HEK293 (cell line): ENCODE data around the gene ZNF775.

Experiments
- CTCF ChIP-seq: fragments of 450-650 bp; formaldehyde crosslinking; IDR thresholded peaks from 2 replicates; pipeline ENCODE4 v1.5.1; 2016; ENCODE audit warnings: missing biosample characterization, missing genetic modification characterization
- YY1 ChIP-seq: fragments of 450-650 bp; formaldehyde crosslinking; IDR thresholded peaks from 2 replicates; pipeline ENCODE4 v1.5.1; 2018; ENCODE audit warnings: missing biosample characterization, missing genetic modification characterization
- ZBTB20 ChIP-seq: fragments of 450-650 bp; formaldehyde crosslinking; IDR thresholded peaks from 2 replicates; pipeline ENCODE4 v1.5.1; 2016; ENCODE audit warnings: missing biosample characterization, missing genetic modification characterization
- ZFHX2 ChIP-seq: fragments of 450-650 bp; formaldehyde crosslinking; conservative IDR thresholded peaks from 2 replicates; pipeline ENCODE4 v1.5.1; 2016; ENCODE audit warnings: missing biosample characterization, missing genetic modification characterization
- ZNF140 ChIP-seq: fragments of 450-650 bp; formaldehyde crosslinking; IDR thresholded peaks from 2 replicates; pipeline ENCODE4 v1.5.1; 2016; ENCODE audit warnings: missing biosample characterization, missing genetic modification characterization
- ZNF169 ChIP-seq: fragments of 450-650 bp; formaldehyde crosslinking; IDR thresholded peaks from 2 replicates; pipeline ENCODE4 v1.5.1; 2016; ENCODE audit warnings: missing biosample characterization, missing genetic modification characterization
- ZNF274 ChIP-seq, 2 experiments: fragments of 200-500 bp in 1 of 2; fragments of 450-650 bp in 1 of 2; sonication (Bioruptor generic) in 1 of 2; formaldehyde crosslinking in 1 of 2; IDR thresholded peaks; 2 replicates each; pipeline versions ENCODE4 v1.5.1 to v1.6.1; 2014 to 2016; ENCODE audit warnings: borderline replicate concordance in 1 of 2, inconsistent platforms in 1 of 2, low read length in 1 of 2, missing biosample characterization in 1 of 2, missing genetic modification characterization in 1 of 2
- ZNF292 ChIP-seq: fragments of 450-650 bp; formaldehyde crosslinking; IDR thresholded peaks from 2 replicates; pipeline ENCODE4 v1.5.1; 2016; ENCODE audit warnings: low read depth, missing biosample characterization, missing genetic modification characterization, borderline replicate concordance
- ZNF324 ChIP-seq: fragments of 450-650 bp; formaldehyde crosslinking; IDR thresholded peaks from 2 replicates; pipeline ENCODE4 v1.5.1; 2016; ENCODE audit warnings: missing biosample characterization, missing genetic modification characterization
- ZNF747 ChIP-seq: fragments of 450-650 bp; formaldehyde crosslinking; IDR thresholded peaks from 2 replicates; pipeline ENCODE4 v1.5.1; 2016; ENCODE audit warnings: missing biosample characterization, missing genetic modification characterization
- ZNF768 ChIP-seq: fragments of 450-650 bp; formaldehyde crosslinking; IDR thresholded peaks from 2 replicates; pipeline ENCODE4 v1.5.1; 2018; ENCODE audit warnings: missing biosample characterization, mild to moderate bottlenecking, missing genetic modification characterization
- ZNF777 ChIP-seq: fragments of 450-650 bp; formaldehyde crosslinking; IDR thresholded peaks from 2 replicates; pipeline ENCODE4 v1.5.1; 2017; ENCODE audit warnings: missing biosample characterization, missing genetic modification characterization, borderline replicate concordance
- TF ChIP-seq, protein P1 (sequence below): fragments of 450-650 bp; formaldehyde crosslinking; IDR thresholded peaks from 2 replicates; pipeline ENCODE4 v1.5.0; 2017; ENCODE audit warnings: missing biosample characterization, missing genetic modification characterization, borderline replicate concordance
- TF ChIP-seq, protein P2 (sequence below): fragments of 450-650 bp; formaldehyde crosslinking; IDR thresholded peaks from 2 replicates; pipeline ENCODE4 v1.5.1; 2016; ENCODE audit warnings: missing biosample characterization, missing genetic modification characterization

- TF ChIP-seq ZNF292 (tag by site-specific recombination) (no peak), CTCF (tag by site-specific recombination) (no peak), ZNF169 (tag by site-specific recombination) (no peak), ZNF777 (tag by site-specific recombination) (no peak), ZBTB20 (tag by site-specific recombination) (no peak), ZNF274 (IDR thresholded peaks at IDR 0.05; ENCODE audit: low read length) (no peak), ZNF274 (tag by site-specific recombination; IDR thresholded peaks at IDR 0.05; ENCODE audit: borderline replicate concordance) (no peak), ZFHX2 (tag by site-specific recombination) (no peak), ZNF140 (no peak), ZNF324 (no peak), ZNF747 (tag by site-specific recombination) (no peak), ZNF768 (tag by site-specific recombination) (no peak), YY1 (no peak)
- TF ChIP-seq, protein P1, sequence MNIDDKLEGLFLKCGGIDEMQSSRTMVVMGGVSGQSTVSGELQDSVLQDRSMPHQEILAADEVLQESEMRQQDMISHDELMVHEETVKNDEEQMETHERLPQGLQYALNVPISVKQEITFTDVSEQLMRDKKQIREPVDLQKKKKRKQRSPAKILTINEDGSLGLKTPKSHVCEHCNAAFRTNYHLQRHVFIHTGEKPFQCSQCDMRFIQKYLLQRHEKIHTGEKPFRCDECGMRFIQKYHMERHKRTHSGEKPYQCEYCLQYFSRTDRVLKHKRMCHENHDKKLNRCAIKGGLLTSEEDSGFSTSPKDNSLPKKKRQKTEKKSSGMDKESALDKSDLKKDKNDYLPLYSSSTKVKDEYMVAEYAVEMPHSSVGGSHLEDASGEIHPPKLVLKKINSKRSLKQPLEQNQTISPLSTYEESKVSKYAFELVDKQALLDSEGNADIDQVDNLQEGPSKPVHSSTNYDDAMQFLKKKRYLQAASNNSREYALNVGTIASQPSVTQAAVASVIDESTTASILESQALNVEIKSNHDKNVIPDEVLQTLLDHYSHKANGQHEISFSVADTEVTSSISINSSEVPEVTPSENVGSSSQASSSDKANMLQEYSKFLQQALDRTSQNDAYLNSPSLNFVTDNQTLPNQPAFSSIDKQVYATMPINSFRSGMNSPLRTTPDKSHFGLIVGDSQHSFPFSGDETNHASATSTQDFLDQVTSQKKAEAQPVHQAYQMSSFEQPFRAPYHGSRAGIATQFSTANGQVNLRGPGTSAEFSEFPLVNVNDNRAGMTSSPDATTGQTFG (tag by site-specific recombination) = no peak
- TF ChIP-seq, protein P2, sequence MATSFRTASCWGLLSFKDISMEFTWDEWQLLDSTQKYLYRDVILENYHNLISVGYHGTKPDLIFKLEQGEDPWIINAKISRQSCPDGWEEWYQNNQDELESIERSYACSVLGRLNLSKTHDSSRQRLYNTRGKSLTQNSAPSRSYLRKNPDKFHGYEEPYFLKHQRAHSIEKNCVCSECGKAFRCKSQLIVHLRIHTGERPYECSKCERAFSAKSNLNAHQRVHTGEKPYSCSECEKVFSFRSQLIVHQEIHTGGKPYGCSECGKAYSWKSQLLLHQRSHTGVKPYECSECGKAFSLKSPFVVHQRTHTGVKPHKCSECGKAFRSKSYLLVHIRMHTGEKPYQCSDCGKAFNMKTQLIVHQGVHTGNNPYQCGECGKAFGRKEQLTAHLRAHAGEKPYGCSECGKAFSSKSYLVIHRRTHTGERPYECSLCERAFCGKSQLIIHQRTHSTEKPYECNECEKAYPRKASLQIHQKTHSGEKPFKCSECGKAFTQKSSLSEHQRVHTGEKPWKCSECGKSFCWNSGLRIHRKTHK = no peak
These were observed 45.5 kb upstream of the ZNF775 start for GRCh38 chr7:150333659-150334058.
